Breast epithelium (tissue), 3 donors: ENCODE data around the gene GJA4.

Experiments
- CTCF ChIP-seq, 3 donors: fragments of 450-650 bp; IDR thresholded peaks; one replicate each; pipeline ENCODE4 v1.5.1; 2016 to 2017; ENCODE audit warnings: antibody characterized with exemption in 3 of 3, mild to moderate bottlenecking in 3 of 3, moderate library complexity in 3 of 3
- POLR2A ChIP-seq: fragments of 450-650 bp; IDR thresholded peaks from one replicate; pipeline ENCODE4 v1.6.1; 2016; ENCODE audit warnings: antibody characterized with exemption, mild to moderate bottlenecking, moderate library complexity

GRCh38 chr1:34785875-34786470, 6.8 kb upstream of the GJA4 start:
- TF ChIP-seq CTCF (IDR thresholded peaks at IDR 0.05) (no peak), POLR2A (no peak)
